OCI-LY7 (cell line): ENCODE results near the gene FN3KRP. TPM values are rescaled to one million over a fixed set of nuclear protein-coding genes. Genes with fewer than 3 reads are reported as not detected.

ENCODE experiments used
- BruUV-seq: library from RNA; stranded (reverse); fragments of 400-500 nt; replicated peaks from 2 replicates; lab custom pipeline; 2021; lab: Mats Ljungman, UMichigan
- CTCF ChIA-PET: fragments of 300-600 bp; sonication (Branson Sonifier 250); formaldehyde crosslinking; loops from one replicate; lab custom pipeline; 2022; ENCODE audit warnings: antibody characterized with exemption; ENCODE audit not compliant: unreplicated experiment; lab: Charles Lee
- POLR2A ChIA-PET: fragments of 300-600 bp; sonication (Branson Sonifier 250); formaldehyde crosslinking; loops from one replicate; lab custom pipeline; 2022; ENCODE audit warnings: antibody characterized with exemption; lab: Charles Lee
- DNase-seq: peaks from one replicate; pipeline ENCODE4 v3.0.0-alpha.2; 2015; ENCODE audit warnings: low spot score
- H2AFZ ChIP-seq: fragments of 200-600 bp; sonication (generic), shearing (Covaris generic); 2 replicates; pipeline ENCODE4 v1.6.1; 2014; ENCODE audit warnings: mild to moderate bottlenecking, antibody characterized with exemption, low read length, moderate library complexity
- H3K27ac ChIP-seq: fragments of 200-600 bp; sonication (generic); 2 replicates; pipeline ENCODE4 v1.5.1; 2014; ENCODE audit warnings: mixed run types, low read depth, mild to moderate bottlenecking, moderate library complexity, low read length, inconsistent platforms; ENCODE audit not compliant: poor library complexity, severe bottlenecking
- H3K36me3 ChIP-seq: fragments of 200-600 bp; sonication (generic); 2 replicates; pipeline ENCODE4 v1.6.1; 2014; ENCODE audit warnings: mild to moderate bottlenecking, antibody characterized with exemption, low read length, moderate library complexity, mixed read lengths; ENCODE audit not compliant: insufficient read depth
- H3K4me1 ChIP-seq: fragments of 200-600 bp; sonication (generic); 2 replicates; pipeline ENCODE4 v1.5.1; 2014; ENCODE audit warnings: mild to moderate bottlenecking, low read length; ENCODE audit not compliant: insufficient read depth, poor library complexity, severe bottlenecking
- H3K4me2 ChIP-seq: fragments of 200-600 bp; sonication (generic); 2 replicates; pipeline ENCODE4 v1.6.1; 2014; ENCODE audit warnings: mild to moderate bottlenecking, low read length
- H3K4me3 ChIP-seq: fragments of 200-600 bp; sonication (generic); 2 replicates; pipeline ENCODE4 v1.5.1; 2014; ENCODE audit warnings: mild to moderate bottlenecking, low read depth, low read length; ENCODE audit not compliant: poor library complexity, severe bottlenecking
- H3K79me2 ChIP-seq: fragments of 200-600 bp; sonication (generic); 2 replicates; pipeline ENCODE4 v1.6.1; 2016; ENCODE audit warnings: low read depth, mild to moderate bottlenecking, low read length, moderate library complexity, mixed read lengths; ENCODE audit not compliant: insufficient read depth
- H3K9me2 ChIP-seq: fragments of 200-600 bp; sonication (generic); 2 replicates; pipeline ENCODE4 v1.6.1; 2016; ENCODE audit warnings: mild to moderate bottlenecking, low read length, mixed read lengths; ENCODE audit not compliant: insufficient read depth
- H3K9me3 ChIP-seq: fragments of 200-600 bp; sonication (generic); 2 replicates; pipeline ENCODE4 v1.6.1; 2014; ENCODE audit warnings: mild to moderate bottlenecking, mixed run types, low read length, mixed read lengths
- H4K20me1 ChIP-seq: fragments of 200-600 bp; sonication (generic); 2 replicates; pipeline ENCODE4 v1.6.1; 2014; ENCODE audit warnings: mild to moderate bottlenecking, antibody characterized with exemption, low read length, moderate library complexity, mixed read lengths; ENCODE audit not compliant: insufficient read depth
- CTCF ChIP-seq: fragments of 200-600 bp; sonication (generic); conservative IDR thresholded peaks from 2 replicates; pipeline ENCODE4 v1.5.1; 2014; ENCODE audit warnings: mild to moderate bottlenecking, antibody characterized with exemption, low read length, moderate library complexity, mixed read lengths
- EZH2phosphoT487 ChIP-seq: fragments of 200-600 bp; sonication (generic); IDR thresholded peaks from 2 replicates; pipeline ENCODE4 v1.6.1; 2018; ENCODE audit warnings: low read depth, borderline replicate concordance, mild to moderate bottlenecking, mixed run types, antibody characterized with exemption, low read length, moderate library complexity, mixed read lengths
- intact Hi-C: fragments of 100-400 bp; cut with micrococcal nuclease; formaldehyde crosslinking; loops from one replicate; pipeline ENCODE4 v1.10.0; 2022; ENCODE audit not compliant: unreplicated experiment
- total RNA-seq, 2 experiments: library from RNA; depleted of rRNA in 1 of 2; stranded (reverse); fragments of >200 nt in 1 of 2; shearing (Covaris generic) in 1 of 2; gene quantifications; 2 replicates each; pipeline ENCODE4 v1.2.3, GENCODE V29; 2014 to 2022

Gene FN3KRP
- total RNA-seq, 2 experiments from 2014 or later = 52.1 to 91.8 TPM

GRCh38 chr17:82675476-82676245 lies 40.8 kb upstream of the FN3KRP start:
- CTCF ChIA-PET = no interaction called here
- Histone ChIP-seq H3K9me3 (peaks cover 4% of the 10 kb centered on the region; the same call in 1 of the 2 replicates), H4K20me1 (no peaks in the 10 kb centered on the region), H3K4me3 (no peak overlapping the region), H3K79me2 (no peaks in the 10 kb centered on the region), H3K4me1 (peaks cover 55% of the 10 kb centered on the region), H3K9me2 (no peaks in the 10 kb centered on the region), H2AFZ (peak overlapping the region; percentile 38; the same call in 1 of the 2 replicates), H3K4me2 (peak overlapping the region; percentile 16; the same call in 1 of the 2 replicates), H3K27ac (no peak overlapping the region), H3K36me3 (no peaks in the 10 kb centered on the region)
- DNase-seq = no peak
- intact Hi-C loops = loop anchor here (5.0 kb wide), 3 partner anchors 77 to 427 kb away; partner anchors contain the start of gene TBCD
- POLR2A ChIA-PET = interaction anchor here (0.8 to 1.4 kb wide), 2 partner anchors 39 to 80 kb away, joined by 3 to 5 read pairs; no protein-coding TSS in a partner anchor
- TF ChIP-seq CTCF = no peak
- no peak for TF ChIP-seq EZH2phosphoT487
- BruUV-seq = no TSS peak

GRCh38 chr17:82677353-82677925 lies 39.1 kb upstream of the FN3KRP start:
- BruUV-seq = no TSS peak
- intact Hi-C loops = loop anchor here (5.0 kb wide), 3 partner anchors 75 to 425 kb away; partner anchors contain the start of gene TBCD
- H3K4me3 ChIP-seq = peak overlapping the region; percentile 60

More at GRCh38 chr17:82677353-82677925, 39.1 kb upstream of the FN3KRP start:
- Histone ChIP-seq H3K4me1 (peaks cover 55% of the 10 kb centered on the region), H3K36me3 (peaks cover 4% of the 10 kb centered on the region; the same call in 1 of the 2 replicates), H3K4me2 (peak overlapping the region; percentile 87), H2AFZ (peak overlapping the region; percentile 96), H3K27ac (peak overlapping the region; percentile 98), H4K20me1 (no peaks in the 10 kb centered on the region), H3K9me3 (peaks cover 19% of the 10 kb centered on the region), H3K79me2 (no peaks in the 10 kb centered on the region), H3K9me2 (no peaks in the 10 kb centered on the region)
- peak; percentile 75 for DNase-seq
- TF ChIP-seq EZH2phosphoT487 (no peak), CTCF (peak; percentile 45; the same call in 1 of the 2 replicates)
- ChIA-PET POLR2A (interaction anchor here (0.6 to 1.7 kb wide), 6 partner anchors 10 to 39 kb away, joined by 3 to 9 read pairs (median 5); partner anchors contain the start of gene FN3KRP), CTCF (interaction anchor here (0.5 to 0.9 kb wide), 2 partner anchors 9 to 195 kb away, joined by 3 to 4 read pairs; no protein-coding TSS in a partner anchor)
